HCT116 (cell line): ENCODE measurements around the gene WDR55. TPM values are rescaled to one million over a fixed set of nuclear protein-coding genes. Genes with fewer than 3 reads are reported as not detected.

Experiments
- ATAC-seq: fragments of 200-7000 bp; cut with Tn5 transposase; 2 replicates; pipeline ENCODE4 v1.9.1; 2020; ENCODE audit warnings: mild to moderate bottlenecking, moderate library complexity
- BruUV-seq: library from RNA; stranded (reverse); fragments of 400-500 nt; replicated peaks from 2 replicates; lab custom pipeline; 2021; lab: Mats Ljungman, UMichigan
- CTCF ChIA-PET: fragments of 300-600 bp; sonication (Branson Sonifier 250); formaldehyde crosslinking; loops from one replicate; lab custom pipeline; 2021; ENCODE audit warnings: antibody characterized with exemption; lab: Charles Lee
- POLR2A ChIA-PET: fragments of 300-600, 350-600 bp; sonication (Branson Sonifier 250); formaldehyde crosslinking; loops from one replicate; lab custom pipeline; 2021; ENCODE audit warnings: antibody characterized with exemption; lab: Charles Lee
- RAD21 ChIA-PET, 2 experiments: fragments of 300-600 bp; sonication (Branson Sonifier 250); formaldehyde crosslinking; loops; one replicate each; lab custom pipeline; 2023; ENCODE audit warnings: low total read pairs in 2 of 2; ENCODE audit not compliant: uncharacterized antibody in 2 of 2, unreplicated experiment in 2 of 2, low non-redundant PET in 1 of 2; lab: Charles Lee
- DNase-seq: peaks from one replicate; pipeline ENCODE4 v3.0.0-alpha.2; 2010; ENCODE audit warnings: low read depth, low spot score
- H2AFZ ChIP-seq: fragments of 200-600 bp; shearing (Covaris generic), sonication (generic); 2 replicates; pipeline ENCODE4 v1.6.1; 2017; ENCODE audit warnings: low read depth, mixed run types, mixed read lengths, antibody characterized with exemption, low read length; ENCODE audit not compliant: poor library complexity, severe bottlenecking
- H3K27ac ChIP-seq: 2 replicates; pipeline ENCODE4 v1.5.1; 2012; ENCODE audit warnings: low read depth, low read length
- H3K27me3 ChIP-seq: fragments of 200-600 bp; sonication (generic); 2 replicates; pipeline ENCODE4 v1.6.1; 2016; ENCODE audit warnings: mixed run types, low read length, mixed read lengths; ENCODE audit not compliant: insufficient read depth
- H3K36me3 ChIP-seq, 2 experiments: fragments of 200-500 bp in 1 of 2; fragments of 200-600 bp in 1 of 2; sonication (Bioruptor generic) in 1 of 2; sonication (generic) in 1 of 2; 2 replicates each; pipeline versions ENCODE4 v1.5.1 to v1.6.1; 2014 to 2016; ENCODE audit warnings: low read length in 2 of 2, inconsistent platforms in 1 of 2, mixed read lengths in 1 of 2, mixed run types in 1 of 2; ENCODE audit not compliant: insufficient read depth in 2 of 2, control insufficient read depth in 1 of 2
- H3K4me1 ChIP-seq, 2 experiments: fragments of 200-600 bp in 1 of 2; sonication (generic) in 1 of 2; 2 replicates each; pipeline versions ENCODE4 v1.5.1 to v1.6.1; 2012 to 2017; ENCODE audit warnings: low read length in 2 of 2, inconsistent platforms in 1 of 2, mild to moderate bottlenecking in 1 of 2, mixed read lengths in 1 of 2, mixed run types in 1 of 2, moderate library complexity in 1 of 2; ENCODE audit not compliant: insufficient read depth in 2 of 2, control insufficient read depth in 1 of 2
- H3K4me2 ChIP-seq: fragments of 200-600 bp; sonication (generic); 2 replicates; pipeline ENCODE4 v1.6.1; 2017; ENCODE audit warnings: mixed run types, low read length, mixed read lengths
- H3K4me3 ChIP-seq, 2 experiments: fragments of 200-600 bp in 1 of 2; sonication (generic) in 1 of 2; replicated peaks in 1 of 2; 2 replicates each; pipeline ENCODE4 v1.5.1; 2011 to 2016; ENCODE audit warnings: low read length in 2 of 2, control low read depth in 1 of 2, low read depth in 1 of 2, mild to moderate bottlenecking in 1 of 2, mixed read lengths in 1 of 2, mixed run types in 1 of 2
- H3K79me2 ChIP-seq: fragments of 200-600 bp; sonication (generic); 2 replicates; pipeline ENCODE4 v1.6.1; 2017; ENCODE audit warnings: mild to moderate bottlenecking, mixed run types, low read length, moderate library complexity, mixed read lengths; ENCODE audit not compliant: insufficient read depth
- H3K9ac ChIP-seq: fragments of 200-600 bp; sonication (generic); 2 replicates; pipeline ENCODE4 v1.6.1; 2016; ENCODE audit warnings: low read length, mixed read lengths
- H3K9me2 ChIP-seq: fragments of 200-600 bp; sonication (generic), shearing (Covaris generic); 2 replicates; pipeline ENCODE4 v1.6.1; 2017; ENCODE audit warnings: mixed run types, mild to moderate bottlenecking, moderate library complexity; ENCODE audit not compliant: insufficient read depth
- H3K9me3 ChIP-seq, 2 experiments: fragments of 200-500 bp in 1 of 2; fragments of 200-600 bp in 1 of 2; sonication (Bioruptor generic) in 1 of 2; sonication (generic) in 1 of 2; 2 replicates each; pipeline ENCODE4 v1.6.1; 2014 to 2017; ENCODE audit warnings: low read length in 2 of 2, mixed read lengths in 2 of 2, inconsistent platforms in 1 of 2, low read depth in 1 of 2, mild to moderate bottlenecking in 1 of 2, mixed run types in 1 of 2, moderate library complexity in 1 of 2; ENCODE audit not compliant: control insufficient read depth in 1 of 2, insufficient read depth in 1 of 2
- H4K20me1 ChIP-seq: fragments of 200-600 bp; sonication (generic), shearing (Covaris generic); 2 replicates; pipeline ENCODE4 v1.6.1; 2017; ENCODE audit warnings: mixed run types, mild to moderate bottlenecking, moderate library complexity; ENCODE audit not compliant: insufficient read depth
- CTCF ChIP-seq, 3 experiments: fragments of 200-600 bp in 1 of 3; sonication (generic) in 1 of 3; IDR thresholded peaks in 2 of 3; conservative IDR thresholded peaks in 1 of 3; 2 replicates each; pipeline ENCODE4 v1.5.1; 2012 to 2017; ENCODE audit warnings: low read depth in 2 of 3, low read length in 2 of 3, antibody characterized with exemption in 1 of 3, borderline replicate concordance in 1 of 3, control low read depth in 1 of 3, mild to moderate bottlenecking in 1 of 3, mixed read lengths in 1 of 3, mixed run types in 1 of 3, moderate library complexity in 1 of 3; ENCODE audit not compliant: insufficient read depth in 1 of 3
- EZH2 ChIP-seq: fragments of 200-600 bp; sonication (generic); IDR thresholded peaks from 2 replicates; pipeline ENCODE4 v1.6.1; 2017; ENCODE audit warnings: antibody characterized with exemption, mixed run types
- EZH2phosphoT487 ChIP-seq: fragments of 200-600 bp; IDR thresholded peaks from 2 replicates; pipeline ENCODE4 v1.6.1; 2018; ENCODE audit warnings: antibody characterized with exemption, borderline replicate concordance
- POLR2AphosphoS5 ChIP-seq: IDR thresholded peaks from 2 replicates; pipeline ENCODE4 v1.6.1; 2011; ENCODE audit warnings: mild to moderate bottlenecking, low read depth, low read length, moderate library complexity
- REST ChIP-seq: IDR thresholded peaks from 2 replicates; pipeline ENCODE4 v1.6.1; 2012; ENCODE audit warnings: low read depth
- SIN3A ChIP-seq: IDR thresholded peaks from 2 replicates; pipeline ENCODE4 v1.6.1; 2012; ENCODE audit warnings: low read depth
- ZBTB33 ChIP-seq: IDR thresholded peaks from 2 replicates; pipeline ENCODE4 v1.6.1; 2011; ENCODE audit warnings: mild to moderate bottlenecking, low read length, moderate library complexity; ENCODE audit not compliant: insufficient replicate concordance; ENCODE audit errors: extremely low read depth
- ZNF274 ChIP-seq: fragments of 200-500 bp; sonication (Bioruptor generic); IDR thresholded peaks from 2 replicates; pipeline ENCODE4 v1.6.1; 2014; ENCODE audit warnings: mild to moderate bottlenecking, low read depth, low read length, inconsistent platforms
- intact Hi-C: fragments of 100-400 bp; cut with micrococcal nuclease; formaldehyde crosslinking; loops from 2 replicates; pipeline ENCODE4 v1.10.0; 2022
- total RNA-seq: library from RNA; stranded (reverse); gene quantifications from one replicate; pipeline ENCODE4 v1.2.1, GENCODE V29; 2021; ENCODE audit not compliant: unreplicated experiment
- TF ChIP-seq, protein P1 (sequence below): IDR thresholded peaks from 2 replicates; pipeline ENCODE4 v1.6.1; 2012

WDR55 gene
- total RNA-seq, 1 experiment from 2014 or later: 37.2 TPM

DNA sequence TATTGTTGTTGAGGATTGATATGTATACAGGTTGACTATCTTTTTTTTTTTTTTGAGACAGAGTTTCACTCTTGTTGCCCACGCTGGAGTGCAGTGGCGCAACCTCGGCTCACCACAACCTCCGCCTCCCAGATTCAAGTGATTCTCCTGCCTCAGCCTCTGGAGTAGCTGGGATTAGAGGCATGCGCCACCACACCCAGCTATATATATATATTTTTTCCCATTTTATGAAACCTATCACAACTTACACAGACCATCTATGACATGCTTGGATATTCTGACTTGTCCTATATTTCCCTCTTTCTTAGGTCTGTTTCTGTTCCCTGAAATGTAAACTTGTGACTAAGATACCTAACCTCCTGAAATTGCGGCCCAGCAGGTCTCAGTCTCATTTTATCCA lies 36.7 kb upstream of the WDR55 start:
- Histone ChIP-seq H3K4me1 (peaks cover 0 to 14% of the 10 kb centered on the region in 2 experiments; a peak in 2 of 4 replicates), H3K4me2 (no peak overlapping the region), H3K9ac (no peak overlapping the region), H4K20me1 (no peaks in the 10 kb centered on the region), H3K9me2 (no peaks in the 10 kb centered on the region), H3K9me3 (no peaks in the 10 kb centered on the region), H3K36me3 (no peaks in the 10 kb centered on the region), H3K27ac (no peak overlapping the region), H2AFZ (no peak overlapping the region), H3K27me3 (no peaks in the 10 kb centered on the region), H3K79me2 (no peaks in the 10 kb centered on the region), H3K4me3 (no peak overlapping the region)
- no peak for TF ChIP-seq ZNF274
- TF ChIP-seq EZH2: no peak
- no peak for TF ChIP-seq REST
- no peak for TF ChIP-seq CTCF (IDR thresholded peaks at IDR 0.05 in 2 of 3, conservative IDR thresholded peaks at IDR 0.05 in 1 of 3; ENCODE audit: borderline replicate concordance in 1 of 3, insufficient read depth in 1 of 3, low read depth in 2 of 3, low read length in 2 of 3)
- TF ChIP-seq EZH2phosphoT487: no peak
- no peak for TF ChIP-seq ZBTB33
- no peak for TF ChIP-seq POLR2AphosphoS5
- TF ChIP-seq, protein P1, sequence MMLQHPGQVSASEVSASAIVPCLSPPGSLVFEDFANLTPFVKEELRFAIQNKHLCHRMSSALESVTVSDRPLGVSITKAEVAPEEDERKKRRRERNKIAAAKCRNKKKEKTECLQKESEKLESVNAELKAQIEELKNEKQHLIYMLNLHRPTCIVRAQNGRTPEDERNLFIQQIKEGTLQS: no peak
- no peak for TF ChIP-seq SIN3A
- ChIA-PET CTCF (no interaction called here), POLR2A (no interaction called here), RAD21 (no interaction called here)
- ATAC-seq (no peak), DNase-seq (no peak)
- intact Hi-C loops: no loop called here
- no TSS peak for BruUV-seq
